ENCODE results near the gene WNT9B. TPM values are rescaled to one million over a fixed set of nuclear protein-coding genes. Genes with fewer than 3 reads are reported as not detected.

The WNT9B gene
- total RNA-seq, 2 experiments from 2014 or later = not detected

GRCh38 chr17:46910179-46910927, 59.0 kb downstream of the WNT9B start:
- no peaks in the 10 kb centered on the region for H3K4me1 Mint-ChIP-seq (ENCODE audit: low read depth)
- Histone ChIP-seq H3K27me3 (ENCODE audit: control insufficient read depth in 1 of 2, insufficient read depth in 2 of 2, low read length in 2 of 2) (peaks cover 0 to 3% of the 10 kb centered on the region in 2 experiments), H3K9me3 (ENCODE audit: control insufficient read depth in 1 of 2, insufficient read depth in 1 of 2, low read length in 2 of 2) (no peaks in the 10 kb centered on the region), H3K4me1 (ENCODE audit: insufficient read depth, low read length) (peaks cover 5% of the 10 kb centered on the region), H3K36me3 (ENCODE audit: insufficient read depth, low read length) (no peaks in the 10 kb centered on the region), H3K27ac (ENCODE audit: low read depth in 1 of 2, low read length in 2 of 2) (no peak overlapping the region), H3K4me3 (ENCODE audit: low read length) (no peak overlapping the region)
- ChIA-PET CTCF (no interaction called here), POLR2A (no interaction called here)
- no peak for DNase-seq
- H3K4me3 Mint-ChIP-seq = no peak overlapping the region
- no peaks in the 10 kb centered on the region for H3K9me3 Mint-ChIP-seq
- H3K27me3 Mint-ChIP-seq = peaks cover 18% of the 10 kb centered on the region
- no peaks in the 10 kb centered on the region for H3K36me3 Mint-ChIP-seq (ENCODE audit: low read depth)
- H3K27ac Mint-ChIP-seq = no peak overlapping the region
- intact Hi-C loops (cut with DNase I, micrococcal nuclease) = no loop called here
- no peak for TF ChIP-seq CTCF (IDR thresholded peaks at IDR 0.05)
- no peak for ATAC-seq (ENCODE audit: poor library complexity)

- H3K4me3 Mint-ChIP-seq = no peak overlapping the region
- peaks cover 0 to 3% of the 10 kb centered on the region in 2 experiments for H3K27me3 ChIP-seq (ENCODE audit: control insufficient read depth in 1 of 2, insufficient read depth in 2 of 2, low read length in 2 of 2)
- H3K4me1 Mint-ChIP-seq (ENCODE audit: low read depth) = no peaks in the 10 kb centered on the region
- H3K9me3 ChIP-seq (ENCODE audit: control insufficient read depth in 1 of 2, insufficient read depth in 1 of 2, low read length in 2 of 2) = no peaks in the 10 kb centered on the region
- POLR2A ChIA-PET = no interaction called here
- DNase-seq = no peak
- TF ChIP-seq CTCF (IDR thresholded peaks at IDR 0.05) = no peak
- no peak for ATAC-seq (ENCODE audit: poor library complexity)
- H3K36me3 ChIP-seq (ENCODE audit: insufficient read depth, low read length) = no peaks in the 10 kb centered on the region
- H3K36me3 Mint-ChIP-seq (ENCODE audit: low read depth) = no peaks in the 10 kb centered on the region
- H3K27ac Mint-ChIP-seq = no peak overlapping the region
- CTCF ChIA-PET = interaction anchor here (0.6 kb wide), 1 partner anchor 19 kb away, joined by 4 read pairs; no protein-coding TSS in a partner anchor
- no peak overlapping the region for H3K27ac ChIP-seq (ENCODE audit: low read depth in 1 of 2, low read length in 2 of 2)
- no peaks in the 10 kb centered on the region for H3K9me3 Mint-ChIP-seq
- no peaks in the 10 kb centered on the region for H3K4me1 ChIP-seq (ENCODE audit: insufficient read depth, low read length)
- intact Hi-C loops (cut with DNase I, micrococcal nuclease) = no loop called here
- H3K4me3 ChIP-seq (ENCODE audit: low read length) = no peak overlapping the region
- peaks cover 16% of the 10 kb centered on the region for H3K27me3 Mint-ChIP-seq
Measured at GRCh38 chr17:46911311-46911710, 59.9 kb downstream of the WNT9B start.

DNA sequence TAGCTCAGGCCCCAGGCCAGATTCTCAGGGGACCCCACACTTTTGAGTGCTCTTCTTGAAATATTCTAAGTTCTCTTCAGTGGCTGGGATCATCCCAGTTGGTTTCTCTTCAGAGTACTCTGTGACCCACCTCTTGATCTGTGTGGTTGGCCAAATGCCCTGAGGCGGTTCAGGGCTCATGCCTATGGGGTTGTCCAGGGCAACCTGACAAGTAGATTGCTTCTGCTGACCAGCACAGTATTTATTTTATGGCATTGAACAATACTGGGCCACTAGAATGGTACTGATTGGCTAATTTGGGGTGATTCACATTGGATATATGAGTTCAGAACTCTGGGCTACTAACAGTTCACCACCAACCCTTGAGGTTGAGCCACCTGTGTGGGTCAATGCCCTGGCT, 64.2 kb downstream of the WNT9B start:
- Histone ChIP-seq H3K36me3 (ENCODE audit: insufficient read depth, low read length) (no peaks in the 10 kb centered on the region), H3K4me1 (ENCODE audit: insufficient read depth, low read length) (no peaks in the 10 kb centered on the region), H3K27me3 (ENCODE audit: control insufficient read depth in 1 of 2, insufficient read depth in 2 of 2, low read length in 2 of 2) (no peaks in the 10 kb centered on the region), H3K4me3 (ENCODE audit: low read length) (no peak overlapping the region), H3K27ac (ENCODE audit: low read depth in 1 of 2, low read length in 2 of 2) (no peak overlapping the region), H3K9me3 (ENCODE audit: control insufficient read depth in 1 of 2, insufficient read depth in 1 of 2, low read length in 2 of 2) (no peaks in the 10 kb centered on the region)
- Mint-ChIP-seq H3K27ac (no peak overlapping the region), H3K27me3 (peaks cover 7% of the 10 kb centered on the region), H3K9me3 (no peaks in the 10 kb centered on the region), H3K36me3 (ENCODE audit: low read depth) (no peaks in the 10 kb centered on the region), H3K4me1 (ENCODE audit: low read depth) (no peaks in the 10 kb centered on the region), H3K4me3 (no peak overlapping the region)
- DNase-seq (no peak), ATAC-seq (ENCODE audit: poor library complexity) (no peak)
- TF ChIP-seq CTCF (IDR thresholded peaks at IDR 0.05) = no peak
- ChIA-PET POLR2A (no interaction called here), CTCF (no interaction called here)
- intact Hi-C loops (cut with DNase I, micrococcal nuclease) = no loop called here

Data from CD4-positive, alpha-beta T cell (primary cell).